Stimulated activated CD8-positive, alpha-beta memory T cell treated with anti-CD3 and anti-CD28 coated beads, Interleukin-7, amount 100 ng/mL, for 4 hours (primary cell): Measurements from ENCODE around the gene SNX17.

ENCODE experiments used
- DNase-seq, 2 donors: peaks; one replicate each; pipeline ENCODE4 v3.0.0-alpha.2; 2020; ENCODE audit warnings: low read depth in 2 of 2

The SNX17 gene

GRCh38 chr2:27369471-27370025 is 868 bp upstream of the SNX17 start:
- no peak for DNase-seq

- no peak for DNase-seq
These were observed 602 bp downstream of the SNX17 start for GRCh38 chr2:27370816-27371620.

GRCh38 chr2:27372937-27373336 is 2.5 kb downstream of the SNX17 start:
- no peak for DNase-seq

- DNase-seq, result no peak
These were observed 3.2 kb downstream of the SNX17 start for GRCh38 chr2:27373567-27373966.

- DNase-seq, result no peak
These were observed 5.2 kb downstream of the SNX17 start for GRCh38 chr2:27375513-27376099.

DNA sequence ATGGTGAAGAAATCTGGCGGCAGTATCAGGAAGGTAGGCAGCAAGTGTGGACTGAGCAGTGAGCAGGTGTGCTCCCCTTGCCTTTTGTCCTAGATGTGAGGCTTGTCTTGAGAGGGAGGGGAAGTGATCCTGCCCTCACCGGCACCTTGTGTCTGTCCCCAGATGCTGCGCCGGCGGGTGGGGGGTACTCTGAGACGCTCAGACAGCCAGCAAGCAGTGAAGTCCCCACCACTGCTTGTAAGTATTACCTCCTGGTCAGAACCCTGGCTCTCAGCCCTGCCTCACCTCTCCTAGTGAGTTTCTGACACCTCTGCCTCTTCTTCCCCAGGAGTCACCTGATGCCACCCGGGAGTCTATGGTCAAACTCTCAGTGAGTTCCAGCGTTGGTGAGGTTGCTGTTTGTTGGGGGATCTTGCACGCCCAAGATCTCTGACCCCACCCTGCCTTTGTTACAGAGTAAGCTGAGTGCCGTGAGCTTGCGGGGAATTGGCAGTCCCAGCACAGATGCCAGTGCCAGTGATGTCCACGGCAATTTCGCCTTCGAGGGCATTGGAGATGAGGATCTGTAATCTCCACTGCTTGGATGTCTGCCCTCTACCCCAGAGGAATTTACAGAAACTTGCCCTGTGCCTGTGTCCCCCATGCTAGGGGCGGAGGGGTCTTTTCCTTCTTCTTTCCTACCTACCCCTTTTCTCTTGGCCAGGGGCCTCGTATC is 5.9 kb downstream of the SNX17 start:
- DNase-seq, result no peak

GRCh38 chr2:27376866-27377617 is 6.6 kb downstream of the SNX17 start:
- no peak for DNase-seq

GRCh38 chr2:27377618-27378095 is 7.2 kb downstream of the SNX17 start:
- DNase-seq, result no peak

DNA sequence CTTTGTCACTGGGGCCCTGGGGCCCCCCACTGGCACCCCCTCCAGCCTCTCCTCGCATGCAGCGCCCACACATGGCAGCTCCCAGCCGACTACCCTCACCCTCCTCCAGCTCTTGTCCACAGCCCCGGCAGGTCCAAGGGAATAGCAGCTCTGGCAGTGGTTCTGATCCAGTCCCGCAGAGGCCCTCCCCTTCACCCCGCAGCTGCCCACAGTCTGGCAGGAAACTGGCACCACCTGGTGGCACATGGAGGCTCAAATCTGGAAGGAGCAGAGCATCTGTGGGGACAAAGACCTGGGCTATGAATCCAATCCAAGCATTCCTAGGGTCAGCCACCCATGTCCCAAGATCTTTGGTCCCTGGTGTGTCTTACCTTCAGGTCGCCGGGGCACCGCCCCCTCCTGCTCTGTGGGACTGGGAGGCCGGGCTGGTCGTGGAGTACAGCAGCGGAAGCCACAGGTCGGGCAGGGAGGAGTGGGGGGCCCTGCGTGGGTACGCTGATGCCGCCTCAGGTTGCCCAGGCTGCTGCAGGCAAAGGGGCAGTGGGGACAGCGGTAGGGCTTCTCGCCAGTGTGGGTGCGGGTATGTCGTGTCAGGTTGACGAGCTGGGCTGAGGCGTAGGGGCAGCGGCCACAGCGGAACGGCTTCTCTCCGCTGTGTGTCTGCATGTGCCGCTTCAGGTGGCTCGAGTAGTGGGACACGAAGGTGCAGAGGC is 7.8 kb downstream of the SNX17 start:
- no peak for DNase-seq

DNA sequence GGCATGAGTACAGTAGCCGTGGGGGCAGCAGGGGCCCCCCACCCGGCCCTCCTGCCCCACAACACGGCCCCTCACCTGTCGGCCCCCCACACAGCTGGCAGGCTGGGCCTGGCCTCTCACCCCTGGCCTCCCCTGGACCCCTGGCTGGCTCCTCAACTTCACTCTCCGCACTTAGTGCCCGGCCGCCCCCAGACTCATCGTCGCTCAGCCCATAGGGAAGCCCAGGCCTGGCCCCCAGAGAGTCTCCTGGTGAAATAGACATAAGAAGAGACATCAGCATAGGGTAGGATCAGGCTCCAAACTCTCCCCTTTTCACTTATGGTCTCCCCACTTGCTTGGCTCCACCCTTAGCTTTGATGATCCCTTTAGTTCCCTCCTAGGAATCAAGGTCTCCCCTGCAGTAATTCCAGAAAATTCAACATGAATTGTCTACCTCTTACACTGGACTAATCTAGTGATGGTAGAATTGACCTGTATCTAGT is 8.4 kb downstream of the SNX17 start:
- no peak for DNase-seq

DNA sequence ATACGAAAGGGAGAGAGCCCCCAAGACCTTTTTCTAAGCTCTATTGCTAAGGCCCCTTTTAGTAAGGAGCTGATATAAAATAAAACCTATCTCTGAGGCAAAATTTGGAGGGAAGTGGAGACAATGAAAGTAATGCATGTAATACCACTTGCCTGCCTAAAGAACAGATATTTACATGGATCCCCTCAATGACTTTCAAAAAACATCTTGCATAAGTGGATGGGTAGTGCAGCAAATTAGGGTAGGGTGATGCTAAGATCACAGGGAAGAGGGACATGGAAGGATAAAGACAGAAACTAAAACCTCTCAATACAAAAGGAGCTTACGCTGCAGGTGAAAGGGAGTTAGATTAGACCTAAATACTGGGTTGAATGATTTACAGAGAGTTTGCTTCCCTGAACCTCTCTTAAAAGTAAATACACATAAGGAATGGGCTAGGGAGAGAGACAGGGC is 9.0 kb downstream of the SNX17 start:
- DNase-seq, result no peak

GRCh38 chr2:27379836-27380625 is 9.6 kb downstream of the SNX17 start:
- DNase-seq, result no peak

DNA sequence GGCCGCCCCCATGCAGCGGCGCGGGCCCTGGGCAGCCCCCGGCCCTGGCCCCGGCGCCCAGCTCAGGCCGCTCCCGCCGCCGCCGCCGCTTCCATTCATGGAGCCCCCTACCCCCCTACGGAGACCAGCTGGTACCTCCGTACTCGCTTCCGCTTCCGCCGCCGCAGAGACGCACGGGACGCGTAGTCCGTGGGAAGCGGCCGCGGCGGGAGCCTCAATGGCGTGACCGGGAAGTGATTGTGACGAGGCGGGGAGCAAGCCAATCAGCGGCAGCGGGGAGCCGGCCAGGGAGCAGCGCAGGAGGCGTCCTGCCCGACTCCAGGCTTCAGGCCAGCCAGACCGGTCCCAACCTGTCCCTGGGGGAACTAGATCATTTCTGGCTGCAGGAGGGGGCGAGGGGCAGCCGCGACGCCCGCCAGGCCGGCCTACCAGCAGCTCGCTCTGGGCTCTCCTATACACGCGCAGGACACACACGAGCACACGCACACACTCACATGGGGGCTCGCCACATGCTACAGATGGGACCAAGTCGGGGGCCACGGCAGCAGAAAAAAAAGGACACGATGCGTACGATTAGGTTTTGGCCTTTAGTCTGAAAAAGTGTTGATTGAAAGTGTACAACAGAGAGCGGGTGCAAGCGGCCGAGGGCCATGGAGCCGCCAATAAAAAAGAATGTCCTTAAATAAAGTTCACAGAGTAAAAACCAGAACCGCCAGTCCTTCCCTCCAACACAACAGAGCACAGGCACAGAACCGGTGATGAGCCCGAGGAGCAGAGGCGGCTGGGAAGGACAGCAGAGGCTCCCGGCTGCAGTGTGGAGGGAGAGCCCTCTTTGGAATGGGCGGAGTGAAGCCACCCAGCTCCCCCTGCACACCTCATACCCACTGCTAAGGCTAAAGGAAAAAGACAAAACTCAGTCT is 10.5 kb downstream of the SNX17 start, which contains the start of gene ZNF513:
Gene ZNF513, minus strand, starts transcription at position 109 of the 920 bp plus-strand sequence. CDS start 208 bp downstream, outside the sequence.
- peak; percentile 73 to 85 for DNase-seq

GRCh38 chr2:27381577-27382181 is 11.3 kb downstream of the SNX17 start:
- DNase-seq, result no peak

GRCh38 chr2:27390822-27391679 is 20.6 kb downstream of the SNX17 start:
- no peak for DNase-seq

- DNase-seq, result no peak
These were observed 22.8 kb downstream of the SNX17 start for GRCh38 chr2:27393225-27393624.

DNA sequence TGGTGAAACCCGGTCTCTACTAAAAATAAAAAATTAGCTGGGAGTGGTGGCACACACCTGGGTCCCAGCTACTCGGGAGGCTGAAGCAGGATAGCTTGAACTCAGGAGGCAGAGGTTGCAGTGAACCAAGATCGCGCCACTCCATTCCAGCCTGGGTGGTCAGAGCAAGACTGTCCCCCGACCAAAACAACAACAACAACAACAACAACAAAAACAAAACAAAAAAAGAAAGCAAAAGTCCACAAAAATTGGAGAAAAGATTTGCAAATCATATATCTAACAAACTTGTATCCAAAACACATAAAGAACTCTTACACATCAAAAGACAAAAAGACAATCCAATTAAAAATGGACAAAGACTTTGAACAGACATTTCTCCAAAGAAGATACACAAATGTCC is 28.5 kb downstream of the SNX17 start:
- no peak for DNase-seq
